GM12892 (cell line): ENCODE results near the gene TMCO1. TPM values are rescaled to one million over a fixed set of nuclear protein-coding genes. Genes with fewer than 3 reads are reported as not detected.
"Not testable (repeated sequence)": the region's sequence is repeated elsewhere in the genome, so short reads cannot be mapped to it uniquely, and the experiment has no call there.

ENCODE experiments used
- DNase-seq: peaks from one replicate; pipeline ENCODE4 v3.0.0; 2011; ENCODE audit not compliant: insufficient read length
- FAIRE-seq: peaks from 2 replicates; lab custom pipeline; 2011; peaks lifted over from hg19 to GRCh38; lab: Jason Lieb, UNC
- POLR2A ChIP-seq: IDR thresholded peaks from 2 replicates; pipeline ENCODE4 v1.6.1; 2011; ENCODE audit warnings: low read depth, low read length, control low read depth
- POLR2AphosphoS5 ChIP-seq: IDR thresholded peaks from 2 replicates; pipeline ENCODE4 v1.6.1; 2011; ENCODE audit warnings: low read depth, low read length, control low read depth
- TAF1 ChIP-seq: IDR thresholded peaks from 2 replicates; pipeline ENCODE4 v1.6.1; 2011; ENCODE audit warnings: low read depth, mild to moderate bottlenecking, control low read depth, low read length, borderline replicate concordance
- polyA plus RNA-seq: library from polyadenylated mRNA; unstranded; fragments of >200 nt; gene quantifications from one replicate; pipeline ENCODE4 v1.2.1, GENCODE V29; 2012; ENCODE audit warnings: missing spikeins, inconsistent platforms; ENCODE audit not compliant: missing spikeins

The TMCO1 gene
- polyA plus RNA-seq: 73.5 TPM

GRCh38 chr1:165768513-165769394 lies at the start of gene TMCO1:
Gene TMCO1 (minus strand): TSS chr1:165768868. CDS start chr1:165768751, 117 bp downstream.
- TF ChIP-seq POLR2AphosphoS5 (peak; percentile 97), TAF1 (peak; percentile 78; the same call in 1 of the 2 replicates), POLR2A (peak; percentile 96)
- FAIRE-seq: peak; percentile 99
- DNase-seq: peak; percentile 87

DNA sequence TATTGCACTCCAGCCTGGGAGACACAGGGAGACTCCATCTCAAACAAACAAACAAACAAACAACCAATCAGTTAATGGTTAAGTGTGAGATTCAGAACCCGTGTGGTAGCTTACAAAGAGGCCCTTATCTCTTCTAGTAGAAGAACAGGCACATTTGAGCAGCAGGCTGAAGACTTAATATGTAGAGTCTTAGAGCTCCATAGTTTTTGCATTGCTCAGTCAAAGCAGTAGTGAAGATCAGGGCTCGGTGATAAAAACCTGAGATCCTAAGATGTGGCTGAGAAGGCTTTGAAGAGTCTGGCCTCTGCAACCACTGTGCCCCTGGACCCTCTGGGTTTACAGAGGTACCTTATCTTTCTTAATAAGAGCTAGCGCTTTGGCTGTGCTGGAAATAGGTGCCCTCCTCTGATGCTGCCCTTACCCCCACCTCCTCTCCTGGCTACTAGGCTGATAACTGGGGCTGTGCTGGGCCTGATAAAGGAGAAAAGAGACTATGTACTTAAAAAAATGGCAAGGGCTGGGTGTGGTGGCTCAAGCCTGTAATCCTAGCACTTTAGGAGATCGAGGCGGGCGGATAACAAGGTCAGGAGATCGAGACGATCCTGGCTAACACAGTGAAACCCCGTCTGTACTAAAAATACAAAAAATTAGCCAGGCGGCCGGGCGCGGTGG lies 48.3 kb upstream of the TMCO1 start:
- FAIRE-seq: no peak
- DNase-seq: no peak
- TF ChIP-seq POLR2A (no peak), TAF1 (no peak), POLR2AphosphoS5 (no peak)

DNA sequence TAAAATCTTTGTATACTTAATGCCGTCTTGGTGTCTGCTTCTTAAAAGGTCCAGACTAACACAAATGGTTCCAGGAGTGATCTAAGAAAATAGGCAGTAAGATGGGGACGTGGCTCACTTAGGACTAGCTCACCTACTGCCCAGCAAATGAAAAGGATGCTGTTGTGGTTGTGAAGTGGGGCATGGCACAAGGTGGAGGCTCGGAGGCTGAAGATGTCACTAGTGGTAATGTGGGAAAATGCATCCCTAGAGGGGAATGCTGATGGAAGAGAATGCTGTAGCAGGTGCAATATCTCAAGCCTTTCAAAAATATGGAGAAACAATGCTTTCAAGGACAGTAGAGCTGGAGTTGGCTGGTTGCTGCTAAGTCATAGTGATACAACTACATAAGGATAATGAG lies 47.5 kb upstream of the TMCO1 start:
- DNase-seq (no peak), FAIRE-seq (no peak)
- TF ChIP-seq TAF1: no peak
- no peak for TF ChIP-seq POLR2A
- TF ChIP-seq POLR2AphosphoS5: no peak

DNA sequence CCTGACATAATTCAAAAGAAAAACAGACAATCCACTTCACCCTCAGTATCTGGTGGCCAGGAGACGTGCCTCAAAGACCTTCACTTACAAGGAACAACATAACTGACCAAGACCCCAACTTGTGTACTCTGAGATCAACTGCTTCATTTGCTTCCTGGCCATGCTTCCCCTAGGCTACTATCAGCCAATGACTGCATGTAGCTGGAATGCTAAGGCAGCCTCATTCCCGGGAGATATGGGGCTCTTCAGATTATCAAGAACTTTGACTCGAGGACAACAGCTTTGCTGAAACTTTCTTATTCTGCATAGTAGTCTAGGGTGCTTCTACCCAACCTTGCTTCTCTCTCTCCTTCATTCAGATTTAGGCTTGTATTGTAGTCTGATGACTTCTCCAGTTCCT lies 47.1 kb upstream of the TMCO1 start:
- FAIRE-seq (no peak), DNase-seq (no peak)
- TF ChIP-seq TAF1 (no peak), POLR2A (no peak)

GRCh38 chr1:165807613-165808012 lies 38.9 kb upstream of the TMCO1 start:
- no peak for FAIRE-seq
- TF ChIP-seq TAF1 (no peak), POLR2A (no peak), POLR2AphosphoS5 (no peak)
- DNase-seq: no peak

- not testable (repeated sequence) for FAIRE-seq, DNase-seq
Measured at GRCh38 chr1:165804513-165804912, 35.8 kb upstream of the TMCO1 start.

GRCh38 chr1:165799387-165799786 lies 30.7 kb upstream of the TMCO1 start:
- FAIRE-seq: no peak
- TF ChIP-seq POLR2A (no peak), TAF1 (no peak), POLR2AphosphoS5 (no peak)
- no peak for DNase-seq

GRCh38 chr1:165795894-165796293 lies 27.2 kb upstream of the TMCO1 start:
- FAIRE-seq (no peak), DNase-seq (no peak)
- TF ChIP-seq TAF1: no peak
- TF ChIP-seq POLR2AphosphoS5: no peak
- TF ChIP-seq POLR2A: no peak

DNA sequence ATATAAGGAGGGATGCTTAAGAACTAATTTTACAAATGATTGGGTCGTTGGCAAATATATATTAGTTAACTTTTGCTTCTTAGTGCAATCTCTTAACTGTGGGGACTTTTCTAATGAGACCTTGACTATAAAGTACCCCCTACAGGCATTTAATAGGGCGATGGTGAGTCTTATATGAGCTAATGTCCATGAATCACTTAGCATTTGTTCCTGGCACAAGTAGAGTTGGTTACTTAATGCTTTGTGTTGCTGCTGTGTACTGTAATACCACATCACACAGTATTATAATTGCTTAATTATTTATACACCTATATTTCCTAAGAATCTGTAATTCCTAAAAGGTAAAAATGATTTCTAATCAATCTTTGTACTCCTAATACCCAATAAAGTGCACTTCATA lies 25.3 kb upstream of the TMCO1 start:
- no peak for DNase-seq
- TF ChIP-seq TAF1 (no peak), POLR2A (no peak), POLR2AphosphoS5 (no peak)
- no peak for FAIRE-seq

GRCh38 chr1:165787741-165788140 lies 19.1 kb upstream of the TMCO1 start:
- no peak for TF ChIP-seq TAF1
- TF ChIP-seq POLR2A: no peak
- no peak for TF ChIP-seq POLR2AphosphoS5
- DNase-seq (no peak), FAIRE-seq (no peak)

DNA sequence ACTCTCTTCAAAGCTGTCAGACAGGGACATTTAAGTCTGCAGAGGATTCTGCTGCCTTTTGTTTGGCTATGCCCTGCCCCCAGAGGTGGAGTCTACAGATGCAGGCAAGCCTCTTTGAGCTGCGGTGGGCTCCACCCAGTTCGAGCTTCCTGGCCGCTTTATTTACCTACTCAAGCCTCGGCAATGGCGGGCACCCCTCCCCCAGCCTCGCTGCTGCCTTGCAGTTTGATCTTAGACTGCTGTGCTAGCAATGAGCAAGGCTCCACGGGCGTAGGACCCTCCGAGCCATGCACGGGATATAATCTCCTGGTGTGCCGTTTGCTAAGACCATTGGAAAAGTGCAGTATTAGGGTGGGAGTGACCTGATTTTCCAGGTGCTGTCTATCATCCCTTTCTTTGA lies 14.9 kb upstream of the TMCO1 start:
- not testable (repeated sequence) for FAIRE-seq

DNA sequence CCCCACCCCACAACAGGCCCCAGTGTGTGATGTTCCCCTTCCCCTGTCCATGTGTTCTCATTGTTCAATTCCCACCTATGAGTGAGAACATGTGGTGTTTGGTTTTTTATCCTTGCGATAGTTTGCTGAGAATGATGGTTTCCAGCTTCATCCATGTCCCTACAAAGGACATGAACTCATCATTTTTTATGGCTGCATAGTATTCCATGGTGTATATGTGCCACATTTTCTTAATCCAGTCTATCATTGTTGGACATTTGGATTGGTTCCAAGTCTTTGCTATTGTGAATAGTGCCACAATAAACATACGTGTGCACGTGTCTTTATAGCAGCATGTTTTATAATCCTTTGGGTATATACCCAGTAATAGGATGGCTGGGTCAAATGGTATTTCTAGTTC lies 9.5 kb upstream of the TMCO1 start:
- FAIRE-seq, DNase-seq: not testable (repeated sequence)

More for the DNA sequence above, 14.9 kb upstream of the TMCO1 start:
- DNase-seq: not testable (repeated sequence)
